Hematopoietic multipotent progenitor cell treated with erythropoietin and hydrocortisone succinate and interleukin-3 and kit ligand, for 15 days (in vitro differentiated cells): Measurements from ENCODE around the gene COL4A6.

ENCODE experiments used
- DNase-seq: peaks from one replicate; pipeline ENCODE4 v3.0.0-alpha.2; 2015; ENCODE audit warnings: low spot score

Gene COL4A6

DNA sequence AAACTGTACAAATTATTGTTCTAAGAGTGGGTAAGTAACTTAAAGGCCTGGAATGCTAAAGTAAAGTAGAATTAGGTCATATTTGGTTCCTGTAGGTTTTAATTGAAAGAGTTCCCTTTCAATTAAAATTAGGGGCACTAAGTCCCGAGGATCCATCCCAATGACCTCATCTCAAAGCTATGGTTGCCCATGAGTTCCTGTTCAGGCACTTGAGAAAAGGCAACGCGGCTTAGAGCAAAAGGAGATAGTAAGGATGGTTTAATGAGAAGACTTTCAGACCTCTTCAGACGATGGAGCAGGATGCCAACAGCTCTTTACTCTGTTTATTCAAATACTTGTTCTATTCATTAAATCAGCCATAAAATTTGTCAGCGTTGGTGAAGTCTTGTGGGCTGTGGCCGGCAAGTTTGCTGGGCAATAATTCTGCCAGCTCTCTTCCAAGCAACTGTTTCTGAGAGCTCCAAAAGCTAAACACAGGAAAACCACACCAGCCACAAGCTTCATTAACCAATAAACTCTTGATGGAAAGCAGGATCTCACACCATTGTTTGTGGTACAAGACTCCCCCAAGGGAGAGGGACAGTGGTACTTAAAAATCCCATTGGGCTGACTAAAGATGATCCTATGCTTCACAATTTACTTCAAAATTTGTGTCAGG lies 167.4 kb downstream of the COL4A6 start:
- DNase-seq = no peak

DNA sequence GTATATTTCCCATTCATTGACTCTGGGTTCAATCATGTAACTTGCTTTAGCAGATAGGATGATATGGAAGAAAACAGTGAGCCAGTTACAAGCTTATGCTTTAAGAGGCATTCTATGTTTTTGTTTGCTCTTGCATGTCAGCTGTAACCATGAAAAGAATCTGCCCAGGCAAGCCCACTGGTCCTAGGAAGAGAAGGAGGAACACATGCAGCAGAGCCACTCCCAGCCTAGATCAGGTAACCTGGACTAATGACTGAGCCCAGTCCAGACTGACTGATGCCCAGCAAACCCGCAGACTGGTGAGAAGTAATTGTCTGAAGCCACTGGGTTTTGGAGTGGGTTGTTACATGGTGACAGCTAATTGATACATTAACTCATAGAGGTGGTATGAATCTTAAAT lies 167.9 kb downstream of the COL4A6 start:
- no peak for DNase-seq

GRCh38 chrX:108268434-108269080 lies 169.7 kb downstream of the COL4A6 start:
- no peak for DNase-seq

GRCh38 chrX:108267557-108267956 lies 170.7 kb downstream of the COL4A6 start:
- no peak for DNase-seq

- no peak for DNase-seq
Observed at GRCh38 chrX:108264376-108264775, 173.8 kb downstream of the COL4A6 start.

- no peak for DNase-seq
Observed at GRCh38 chrX:108261549-108262203, 176.5 kb downstream of the COL4A6 start.

DNA sequence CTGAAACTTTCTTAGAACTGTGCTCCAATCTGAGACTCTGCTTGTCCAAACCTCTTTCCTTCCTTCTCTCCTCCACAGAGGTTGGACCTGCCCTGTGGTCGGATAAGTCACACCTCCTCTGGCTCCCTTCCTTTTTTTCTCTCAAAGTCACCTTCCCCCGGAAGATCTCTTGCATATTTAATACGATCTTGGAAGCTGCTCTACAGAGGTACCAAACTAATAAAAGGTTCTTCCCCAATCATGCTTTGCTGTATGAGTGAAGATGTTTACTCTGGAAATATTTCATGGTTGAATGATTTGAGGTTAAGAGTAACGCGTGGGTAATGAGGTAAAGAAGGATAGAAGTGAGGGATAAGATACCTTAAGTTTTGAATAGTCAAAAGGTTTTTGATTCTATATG lies 180.7 kb downstream of the COL4A6 start:
- DNase-seq = no peak

DNA sequence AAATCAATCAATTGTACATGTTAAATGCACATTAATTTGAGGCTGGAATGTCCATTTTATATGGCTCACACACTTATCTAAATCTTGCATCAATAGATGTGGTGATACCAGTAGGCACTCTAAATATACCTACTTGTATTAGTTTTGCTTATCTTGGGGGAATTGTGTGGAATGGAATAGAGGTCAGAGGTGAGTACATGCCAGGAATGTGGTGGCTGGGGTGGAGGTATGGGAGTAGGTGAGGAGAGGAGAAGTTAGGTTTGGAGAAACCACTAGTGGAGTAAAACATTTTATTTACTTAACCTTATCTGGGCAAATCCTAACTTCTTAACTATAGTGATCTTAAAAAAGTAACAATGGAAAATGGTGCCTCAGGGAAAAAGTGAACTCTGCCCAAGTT lies 183.6 kb downstream of the COL4A6 start:
- no peak for DNase-seq

- DNase-seq = no peak
Observed at GRCh38 chrX:108250654-108251579, 187.3 kb downstream of the COL4A6 start.

- DNase-seq = no peak
Observed at GRCh38 chrX:108246304-108246954, 191.8 kb downstream of the COL4A6 start.

GRCh38 chrX:108245462-108245861 lies 192.8 kb downstream of the COL4A6 start:
- no peak for DNase-seq

- DNase-seq = no peak
Observed at GRCh38 chrX:108235986-108236385, 202.2 kb downstream of the COL4A6 start.

DNA sequence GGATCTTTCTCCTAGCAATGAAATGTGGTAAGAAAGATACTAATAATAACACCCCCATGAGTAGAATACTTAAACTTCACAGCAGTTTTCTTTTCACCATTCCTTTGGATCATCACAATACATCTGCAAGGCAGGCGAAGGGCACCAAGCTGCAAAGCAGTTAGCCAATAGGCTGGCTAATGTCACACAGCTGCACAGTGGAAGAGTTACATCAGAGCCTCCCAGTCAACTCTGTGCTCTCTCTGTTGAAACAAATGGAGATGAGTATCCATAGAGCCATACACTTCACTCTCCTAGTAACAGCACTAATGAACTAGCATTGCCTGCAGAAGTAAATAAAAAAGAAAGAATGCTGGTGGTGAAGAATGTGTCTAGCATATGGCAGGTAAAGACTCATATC lies 207.6 kb downstream of the COL4A6 start:
- no peak for DNase-seq

DNA sequence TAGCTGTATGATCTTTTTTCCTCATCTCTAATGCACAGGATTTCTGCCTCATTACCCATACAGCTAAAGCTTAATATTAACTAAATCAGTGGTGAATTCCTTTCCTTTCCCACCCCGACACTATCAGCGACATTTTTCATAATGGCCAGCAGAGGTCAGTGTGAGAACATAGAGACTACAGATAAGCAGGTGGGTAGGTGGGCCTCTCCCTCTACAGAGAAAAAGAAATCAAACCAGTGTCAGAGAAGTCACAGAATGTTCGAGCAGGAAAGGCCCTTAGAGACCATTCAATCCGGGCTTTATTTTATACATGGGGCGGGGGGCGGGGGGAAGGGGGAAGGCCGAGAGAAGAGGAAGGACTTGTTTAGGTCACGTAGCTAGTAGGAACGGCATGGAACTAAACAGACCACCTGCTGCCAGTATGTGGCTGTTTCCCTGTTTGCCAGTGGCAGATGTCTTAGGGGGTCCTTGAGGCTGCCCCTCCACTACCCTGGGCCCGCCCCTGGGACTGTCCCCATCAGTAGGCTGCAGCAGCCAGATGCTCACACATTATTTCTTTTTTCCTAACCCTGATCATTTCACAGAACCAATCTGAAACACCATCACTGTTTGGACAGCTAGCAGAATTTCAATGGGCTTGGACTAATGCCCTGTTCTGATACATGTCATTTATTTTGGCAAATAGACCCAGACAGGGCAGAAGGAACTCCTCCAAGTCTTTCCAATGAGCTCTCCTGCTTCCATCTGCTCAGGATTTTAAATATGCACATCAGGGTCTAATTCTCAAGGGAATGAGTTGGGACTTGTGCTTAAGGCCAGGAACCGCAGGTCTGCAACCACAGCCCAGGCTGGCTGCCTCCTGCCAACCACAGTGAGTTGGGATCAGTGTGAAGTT lies 213.2 kb downstream of the COL4A6 start:
- DNase-seq = peak; percentile 2

DNA sequence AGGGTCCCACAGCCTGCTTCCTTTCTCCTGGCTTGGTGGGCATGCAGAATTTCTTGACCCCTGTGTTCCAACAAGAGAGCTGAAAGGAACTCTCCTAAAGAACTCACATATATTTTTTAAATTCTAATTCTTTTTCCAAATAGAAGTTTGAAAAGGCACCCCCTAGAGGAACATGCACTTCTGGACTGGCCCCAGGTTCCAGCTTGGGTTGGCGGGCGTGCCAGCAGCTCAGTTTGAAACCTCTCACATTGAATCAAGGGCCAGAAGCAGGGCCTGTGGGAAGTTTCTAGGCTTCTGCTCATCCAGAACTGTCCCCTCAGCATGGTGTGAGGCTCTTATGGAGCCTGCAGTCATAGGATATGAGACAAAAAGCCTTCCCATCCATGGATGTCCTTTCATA lies 214.0 kb downstream of the COL4A6 start:
- DNase-seq = no peak

GRCh38 chrX:108223585-108223984 lies 214.6 kb downstream of the COL4A6 start:
- DNase-seq = no peak

DNA sequence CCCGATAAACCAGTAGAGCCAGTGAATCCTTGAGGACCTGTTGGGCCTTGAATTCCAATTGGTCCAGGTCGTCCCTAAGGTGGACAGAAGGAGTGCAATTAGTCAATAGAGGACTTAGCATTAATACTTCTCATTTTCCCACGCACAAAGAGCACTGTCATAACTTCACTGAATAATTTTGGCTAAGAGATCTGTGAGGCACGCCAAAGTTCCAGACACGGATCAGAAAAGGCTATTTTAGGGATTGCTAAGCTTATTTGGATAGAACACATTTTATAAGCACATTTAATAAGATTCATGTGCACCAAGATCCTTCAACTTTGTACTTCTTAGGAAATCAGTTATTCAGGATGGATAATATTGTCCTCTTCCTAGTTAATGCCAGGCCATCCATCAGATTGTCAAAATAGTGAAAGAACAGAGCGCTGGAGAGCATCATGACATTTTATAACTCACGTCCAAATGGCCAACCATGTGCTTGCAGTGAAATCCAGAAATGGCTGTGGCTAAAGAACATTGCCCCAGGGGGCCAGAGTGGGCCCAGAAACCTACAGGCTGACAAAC lies 216.8 kb downstream of the COL4A6 start:
- DNase-seq = no peak

GRCh38 chrX:108219949-108220601 lies 218.1 kb downstream of the COL4A6 start:
- DNase-seq = no peak

- no peak for DNase-seq
Observed at GRCh38 chrX:108217876-108218275, 220.3 kb downstream of the COL4A6 start.
